DMS 273 treated with DMSO at 0.1 percent for 48 hours (cell line): ENCODE data around the gene GTF2H4.
"Not testable (repeated sequence)": the region's sequence is repeated elsewhere in the genome, so short reads cannot be mapped to it uniquely, and the experiment has no call there.

Experiments
- DNase-seq: peaks from one replicate; lab custom pipeline; 2025; lab: John Stamatoyannopoulos, UW

GTF2H4 gene

DNA sequence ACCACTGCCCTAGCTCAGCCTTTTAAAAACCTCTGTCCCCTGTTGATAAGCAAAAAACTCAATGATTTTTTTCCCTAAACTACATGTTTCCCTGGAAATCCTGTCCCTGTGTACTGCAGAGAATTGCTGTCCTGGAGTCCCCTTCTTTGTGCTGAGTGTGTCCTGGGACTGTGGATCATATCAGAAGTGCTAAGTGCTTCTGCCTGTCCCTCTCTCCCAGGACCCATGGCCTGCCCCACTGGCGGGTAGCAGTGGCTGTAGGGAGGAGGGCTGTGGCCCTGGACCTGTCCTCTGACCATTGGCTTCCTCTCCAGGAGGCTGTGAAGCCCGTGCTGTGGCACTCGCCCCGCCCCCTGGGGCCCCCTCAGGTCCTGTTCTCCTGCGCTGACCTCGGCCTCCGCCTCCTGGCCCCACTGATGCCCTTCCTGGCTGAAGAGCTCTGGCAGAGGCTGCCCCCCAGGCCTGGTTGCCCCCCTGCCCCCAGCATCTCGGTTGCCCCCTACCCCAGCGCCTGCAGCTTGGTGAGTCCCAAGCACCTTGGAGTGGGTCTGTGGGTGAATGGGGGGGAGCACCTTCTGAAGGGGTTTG, 16.1 kb downstream of the GTF2H4 start:
- DNase-seq = not testable (repeated sequence)

DNA sequence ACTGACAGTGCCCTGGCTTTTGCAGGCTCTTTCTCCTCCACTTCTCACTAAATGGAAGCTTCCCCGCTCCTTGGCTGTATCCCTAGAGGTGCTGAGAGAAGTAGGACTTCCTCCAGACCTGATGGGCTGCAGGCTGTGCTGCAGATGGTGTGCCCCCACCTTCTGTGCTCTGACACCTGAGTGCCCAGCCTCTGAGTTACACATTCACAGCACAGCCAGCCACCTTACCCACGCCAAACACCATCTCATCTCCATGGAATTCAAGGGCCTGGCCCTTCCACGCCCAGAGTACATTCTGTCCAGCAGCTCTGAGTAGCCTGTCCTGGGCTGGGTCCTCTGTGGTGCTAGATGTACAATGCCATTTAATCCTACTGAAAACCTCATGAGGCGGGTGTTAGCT, 18.6 kb downstream of the GTF2H4 start:
- DNase-seq = no peak

DNA sequence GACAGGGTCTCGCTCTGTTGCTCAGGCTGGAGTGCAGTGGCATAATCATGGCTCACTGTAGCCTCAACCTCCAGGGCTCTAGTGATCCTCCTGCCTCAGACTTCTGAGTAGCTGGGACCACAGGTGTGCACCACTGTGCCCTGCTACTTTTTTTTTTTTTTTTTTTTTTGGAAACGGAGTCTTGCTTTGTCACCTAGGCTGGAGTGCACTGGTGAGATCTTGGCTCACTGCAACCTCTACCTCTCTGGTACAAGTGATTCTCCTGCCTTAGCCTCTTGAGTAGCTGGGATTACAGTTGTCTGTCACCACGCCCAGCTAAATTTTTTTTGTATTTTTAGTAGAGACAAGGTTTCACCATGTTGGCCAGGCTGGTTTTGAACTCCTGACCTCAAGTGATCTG, 19.1 kb downstream of the GTF2H4 start:
- DNase-seq = not testable (repeated sequence)

DNA sequence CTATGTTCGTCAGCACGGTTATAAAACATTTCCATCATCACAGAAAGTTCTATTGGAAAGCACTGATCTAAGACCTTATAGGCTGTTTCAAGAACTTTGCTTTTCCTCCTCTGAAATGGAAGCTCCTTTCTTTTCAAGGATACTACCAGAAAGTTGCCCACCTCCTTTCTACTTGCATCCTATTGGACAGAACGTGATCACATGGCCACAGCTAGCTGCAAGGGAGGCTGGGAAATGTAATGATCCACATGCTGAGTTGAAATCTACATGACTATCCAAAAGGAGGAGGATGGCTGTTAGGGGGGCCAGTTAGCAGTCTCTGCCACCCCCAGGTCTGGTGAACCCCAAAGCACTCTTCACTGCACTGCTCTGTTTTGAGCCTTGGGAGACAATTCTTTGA, 20.7 kb downstream of the GTF2H4 start:
- no peak for DNase-seq

DNA sequence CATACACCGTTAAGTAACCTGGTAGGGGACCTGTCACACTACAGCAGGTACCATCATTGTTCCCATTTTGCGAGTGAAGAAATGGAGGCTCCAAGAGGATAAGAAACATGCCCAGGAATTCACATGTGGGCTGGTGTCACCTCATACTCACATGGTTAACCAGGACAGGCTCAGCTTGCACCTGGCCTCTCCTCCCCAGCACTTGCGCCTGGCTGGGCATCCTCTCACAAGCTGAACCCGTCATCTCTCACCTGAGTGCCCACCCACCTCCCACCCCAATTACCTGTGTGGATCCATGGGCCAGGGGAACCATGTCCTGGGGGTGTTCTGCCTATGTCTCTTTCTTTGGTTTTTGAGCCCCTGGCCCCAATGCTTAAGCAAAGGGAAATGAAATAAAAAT, 22.5 kb downstream of the GTF2H4 start:
- no peak for DNase-seq

DNA sequence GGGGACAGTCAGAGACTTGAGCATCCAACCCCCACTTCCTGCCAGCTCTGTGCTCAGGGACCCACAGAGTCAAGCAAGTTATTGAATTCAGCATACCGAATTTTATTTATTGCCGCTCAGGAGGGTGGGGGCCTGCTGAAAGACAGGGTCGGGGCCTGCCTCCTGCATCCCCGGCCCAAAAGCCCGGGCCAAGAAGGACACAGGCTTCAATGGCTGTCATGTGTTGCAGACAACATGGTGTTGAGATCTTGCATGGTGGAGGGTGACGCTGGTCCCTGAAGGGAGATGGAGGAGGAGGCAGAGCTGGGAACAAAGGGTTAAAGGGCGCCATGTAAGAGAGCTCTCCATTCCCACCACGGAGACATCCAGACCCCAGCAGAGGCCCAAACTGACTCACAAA, 23.3 kb downstream of the GTF2H4 start:
- no peak for DNase-seq

DNA sequence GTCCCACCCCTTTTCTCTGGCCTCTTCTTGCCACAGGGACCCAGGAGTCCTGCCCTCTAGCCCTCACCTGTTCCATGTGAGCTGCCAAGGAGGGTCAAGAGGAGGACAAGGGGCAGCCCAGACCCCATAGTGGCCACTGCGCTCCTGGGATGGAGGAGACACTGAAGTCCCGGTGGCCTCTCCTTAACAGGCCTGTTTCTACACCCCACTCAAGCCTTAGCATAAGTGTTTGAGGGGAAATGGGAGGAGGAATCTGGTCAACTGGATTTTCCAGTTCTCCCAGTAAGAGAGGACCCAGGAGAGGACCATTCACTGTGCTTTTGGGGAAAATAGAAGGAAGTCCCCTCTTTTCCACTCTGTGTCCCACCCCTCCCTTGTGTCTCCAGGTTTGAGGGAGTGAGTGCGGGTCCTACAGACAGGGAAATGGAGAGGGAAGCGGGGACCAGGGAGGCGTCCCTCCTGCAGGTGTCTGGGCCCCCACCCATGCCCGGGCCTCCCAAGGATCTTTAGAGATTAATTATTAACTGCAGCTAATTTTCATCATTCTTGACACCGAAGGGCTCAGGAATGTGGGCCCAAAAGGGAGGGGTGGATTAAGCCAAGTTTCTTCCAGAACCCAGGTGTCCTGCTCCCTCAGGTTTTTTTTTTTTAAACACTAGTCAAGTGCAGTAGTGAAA, 24.1 kb downstream of the GTF2H4 start, which contains the start of gene SFTA2:
SFTA2 (minus strand) TSS at position 202 of the 677 bp plus-strand sequence; CDS start at position 128, 74 bp downstream.
- no peak for DNase-seq

DNA sequence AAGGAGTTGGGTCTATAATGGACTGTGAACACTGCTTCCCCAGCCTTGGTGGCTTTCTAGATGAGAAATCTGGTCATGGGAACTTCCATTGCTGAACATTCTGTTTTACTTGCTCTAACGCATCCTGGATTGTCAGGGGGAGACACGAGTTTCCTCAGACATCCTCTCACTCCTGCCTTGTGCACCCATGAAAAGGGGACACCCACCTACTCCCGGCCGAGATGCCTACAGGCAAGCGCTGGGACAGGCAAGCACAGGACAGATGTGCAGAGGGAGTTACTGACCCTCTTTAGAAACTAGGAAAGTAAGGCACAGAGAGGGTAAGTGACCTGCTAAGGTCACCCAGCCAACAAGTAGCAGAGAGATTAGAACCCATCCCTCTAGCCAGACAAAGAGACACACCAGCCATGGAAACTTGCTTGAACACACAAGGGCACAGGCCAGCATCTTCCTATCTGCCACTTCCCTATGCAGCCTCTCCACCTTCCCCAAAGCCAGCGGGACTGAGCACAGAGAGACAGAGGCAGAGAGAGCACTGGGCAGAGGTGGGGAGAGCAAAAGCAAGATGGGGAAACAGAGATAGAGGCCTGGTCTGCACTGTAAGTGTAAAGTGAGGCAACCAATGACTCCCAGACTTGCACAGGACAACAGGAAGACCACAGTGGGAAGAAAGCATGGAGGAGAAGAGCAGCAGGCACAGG, 24.8 kb downstream of the GTF2H4 start:
- no peak for DNase-seq

DNA sequence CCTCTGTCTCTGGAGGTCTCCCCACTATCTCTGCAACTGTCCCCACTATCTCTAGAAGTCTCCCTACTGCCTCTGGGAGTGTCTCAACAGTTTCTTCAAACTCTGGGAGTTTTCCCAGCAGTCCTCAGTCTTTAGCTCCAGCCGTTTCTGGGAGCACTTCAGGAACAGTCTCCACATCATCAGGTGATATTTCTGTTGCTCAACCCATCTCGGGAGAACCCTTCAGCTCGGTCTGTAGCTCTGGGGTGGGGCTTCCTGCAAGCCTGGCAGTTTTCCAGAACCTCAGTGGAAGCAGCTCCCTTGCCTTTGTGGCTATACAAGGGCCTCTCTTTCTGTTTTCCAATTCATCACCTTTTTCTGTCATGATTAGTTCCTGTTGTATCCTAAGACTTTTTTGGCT, 27.0 kb downstream of the GTF2H4 start:
- no peak for DNase-seq

DNA sequence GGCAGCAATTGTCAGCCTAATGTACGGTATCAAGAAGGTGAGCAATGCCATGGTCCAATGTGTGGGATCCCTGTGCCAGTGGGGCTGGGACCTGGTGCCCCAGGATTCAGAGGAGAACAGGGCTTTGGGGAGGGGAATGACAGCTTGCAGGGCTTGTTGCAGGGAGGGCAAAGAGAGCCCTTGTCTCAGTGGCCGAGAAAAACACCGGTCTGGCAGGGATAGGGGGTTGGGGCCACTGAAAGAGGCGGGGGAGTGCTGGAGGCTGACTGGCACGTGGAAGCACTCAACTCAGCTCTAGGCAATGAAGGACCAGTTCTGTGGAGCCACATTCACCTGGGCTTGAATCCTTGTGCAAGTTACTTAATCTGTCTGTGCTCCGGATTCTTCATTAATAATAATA, 29.3 kb downstream of the GTF2H4 start:
- DNase-seq = no peak

DNA sequence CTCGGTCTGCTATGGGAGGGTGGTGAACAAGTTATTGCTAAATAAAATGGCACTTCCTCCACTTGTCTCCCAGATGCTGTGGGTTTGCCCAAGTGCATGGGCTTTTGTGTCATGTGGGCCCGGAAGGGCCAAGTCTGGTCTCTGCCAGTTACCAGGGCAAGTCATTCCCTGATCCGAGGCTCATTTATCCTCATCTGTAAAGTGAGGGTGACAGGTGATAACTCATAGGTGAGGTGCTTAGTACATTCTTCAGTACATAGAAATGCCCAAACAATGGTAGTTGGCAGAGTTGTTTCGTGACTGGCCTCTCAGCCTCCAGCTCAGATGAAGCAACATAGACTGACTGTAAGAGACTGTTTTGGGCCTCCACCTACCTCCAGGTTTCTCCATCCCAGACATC, 30.7 kb downstream of the GTF2H4 start:
- no peak for DNase-seq

DNA sequence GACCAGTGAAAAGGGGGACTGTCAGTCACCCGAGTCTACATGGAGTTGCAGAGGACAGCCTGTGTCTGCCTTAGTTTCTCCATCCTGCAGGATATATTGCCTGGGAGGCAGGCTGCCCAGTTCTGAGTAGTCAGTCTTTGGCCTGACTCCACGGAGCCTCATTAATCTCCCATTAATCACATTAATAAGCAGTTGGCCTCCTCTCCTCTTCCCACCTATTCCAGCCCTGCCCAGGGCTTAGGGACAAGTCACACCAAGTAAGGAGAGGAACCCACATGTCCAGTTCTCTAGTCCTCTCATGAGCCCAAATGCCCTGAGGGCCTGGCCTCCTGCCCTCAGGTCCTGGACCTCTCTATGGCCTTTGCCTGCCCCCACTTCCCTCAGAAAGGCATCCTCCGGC, 31.5 kb downstream of the GTF2H4 start:
- no peak for DNase-seq

DNA sequence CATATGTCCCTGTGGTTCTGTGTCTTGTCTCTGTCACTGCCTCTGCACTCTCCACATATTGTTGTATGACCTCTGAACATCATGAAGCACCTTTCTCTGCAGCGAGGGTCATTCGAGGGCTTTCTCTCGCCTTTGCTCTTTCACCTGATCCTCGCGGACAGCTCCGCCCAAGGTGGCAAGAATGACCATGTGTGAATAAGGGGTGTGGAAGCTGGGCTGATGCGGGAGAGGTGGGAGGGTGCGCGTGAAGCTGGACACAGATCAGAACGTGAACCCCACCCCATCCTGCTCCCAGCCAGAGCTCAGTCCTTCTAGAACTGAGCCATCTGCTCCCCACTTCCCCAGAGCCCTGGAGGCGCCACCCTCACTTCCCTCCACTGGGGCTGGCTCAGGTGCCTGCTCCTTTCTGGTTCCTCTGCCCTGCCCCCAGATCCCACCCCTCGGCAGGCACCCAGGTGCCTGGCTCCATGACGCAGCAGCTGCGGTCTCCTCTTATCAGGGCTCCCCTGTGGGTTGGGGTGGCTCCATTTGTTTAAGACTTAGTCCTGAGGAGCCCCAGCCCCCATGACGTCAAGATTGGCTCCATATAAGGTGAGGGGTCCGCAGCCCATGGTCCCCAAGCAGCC, 32.5 kb downstream of the GTF2H4 start, which contains the start of gene MUCL3:
MUCL3 (plus strand) TSS at position 613 of the 626 bp plus-strand sequence. CDS start 27 bp downstream, outside the sequence.
- no peak for DNase-seq

DNA sequence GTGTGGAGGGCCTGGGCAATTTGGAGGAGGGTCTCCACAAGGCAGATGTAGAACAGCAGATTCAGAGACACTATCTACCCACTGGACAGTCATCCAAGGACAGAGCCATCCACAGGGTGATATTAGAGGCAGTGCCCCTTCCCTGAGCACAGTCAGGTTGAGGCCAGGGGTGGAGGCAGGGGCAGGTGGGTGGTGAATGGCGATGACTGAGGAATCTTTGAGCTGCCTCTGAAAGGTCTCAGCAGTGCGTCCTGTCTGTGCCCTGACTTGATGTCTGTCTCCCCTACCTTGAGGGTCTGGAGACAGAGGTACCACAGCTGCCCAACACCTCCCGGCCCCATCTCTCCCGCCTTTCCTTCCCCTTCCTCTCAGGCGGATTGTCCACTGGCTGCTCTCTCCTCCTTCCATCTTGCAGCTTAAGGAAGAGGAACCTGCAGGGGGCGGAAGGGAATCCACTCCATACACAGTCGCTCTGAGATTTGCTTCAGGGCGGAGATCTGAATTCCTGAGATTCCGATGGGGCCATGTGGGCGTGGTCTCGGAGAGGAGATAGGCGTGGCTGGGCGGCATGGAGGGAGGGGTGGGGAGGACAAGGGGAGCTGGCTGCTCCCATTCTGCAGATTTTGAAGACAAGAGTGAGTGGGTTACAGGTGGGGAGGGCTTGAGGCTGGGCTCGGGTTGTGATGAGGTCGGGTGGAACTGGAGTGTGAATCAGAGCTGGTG, 34.5 kb downstream of the GTF2H4 start:
- DNase-seq = peak; percentile 5

DNA sequence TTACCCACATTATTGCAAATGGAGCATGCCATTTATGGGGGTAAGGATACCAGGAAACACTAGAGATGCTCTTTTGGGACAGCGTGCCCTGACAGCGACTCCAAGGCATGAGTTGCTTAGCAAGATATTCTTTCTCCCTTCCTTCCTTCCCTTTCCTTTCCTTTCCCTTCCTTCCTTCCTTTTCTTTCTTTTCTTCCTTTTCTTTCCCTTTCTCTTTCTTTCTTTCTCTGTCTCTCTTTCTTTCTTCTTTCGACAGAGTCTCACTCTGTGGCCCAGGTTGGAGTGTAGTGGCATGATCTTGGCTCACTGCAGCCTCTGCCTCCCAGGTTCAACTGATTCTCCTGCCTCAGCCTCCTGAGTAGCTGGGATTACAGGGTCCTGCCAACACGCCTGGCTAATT, 36.0 kb downstream of the GTF2H4 start:
- DNase-seq = no peak

DNA sequence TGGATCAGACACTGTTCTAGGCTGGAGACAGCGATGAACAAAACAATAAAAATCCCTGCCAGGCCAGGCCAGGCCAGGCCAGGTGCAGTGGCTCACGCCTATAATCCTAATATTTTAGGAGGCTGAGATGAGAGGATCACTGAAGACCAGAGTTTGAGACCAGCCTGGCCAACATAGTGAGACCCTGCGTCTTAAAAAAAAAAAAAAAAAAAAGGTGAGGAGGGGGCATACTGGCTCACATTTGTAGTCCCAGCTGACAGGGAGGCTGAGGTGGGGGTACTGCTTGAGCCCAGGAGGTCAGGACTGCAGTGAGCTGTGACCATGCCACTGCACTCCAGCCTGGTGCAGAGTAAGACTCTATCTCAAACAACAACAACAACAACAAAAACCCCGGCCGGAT, 37.3 kb downstream of the GTF2H4 start:
- no peak for DNase-seq

DNA sequence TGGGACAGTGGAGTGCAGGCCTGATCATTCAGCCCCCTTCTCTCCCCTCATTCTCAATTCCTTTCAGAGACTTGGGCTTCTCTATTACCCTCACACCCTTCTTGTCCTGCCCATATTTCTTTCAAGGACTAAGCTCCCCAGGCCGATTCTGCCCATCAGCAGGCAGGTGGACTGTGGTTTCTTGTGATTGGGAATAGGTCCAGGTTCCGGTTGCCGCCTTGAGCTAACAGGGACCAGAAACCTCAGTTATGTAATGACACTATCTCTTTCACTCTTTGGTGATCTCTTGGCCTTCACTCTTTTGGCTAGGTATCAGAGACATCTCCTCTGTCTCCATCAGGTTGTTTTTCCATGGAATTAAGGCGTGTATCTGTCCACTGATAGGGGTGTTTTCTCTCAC, 39.2 kb downstream of the GTF2H4 start:
- no peak for DNase-seq

DNA sequence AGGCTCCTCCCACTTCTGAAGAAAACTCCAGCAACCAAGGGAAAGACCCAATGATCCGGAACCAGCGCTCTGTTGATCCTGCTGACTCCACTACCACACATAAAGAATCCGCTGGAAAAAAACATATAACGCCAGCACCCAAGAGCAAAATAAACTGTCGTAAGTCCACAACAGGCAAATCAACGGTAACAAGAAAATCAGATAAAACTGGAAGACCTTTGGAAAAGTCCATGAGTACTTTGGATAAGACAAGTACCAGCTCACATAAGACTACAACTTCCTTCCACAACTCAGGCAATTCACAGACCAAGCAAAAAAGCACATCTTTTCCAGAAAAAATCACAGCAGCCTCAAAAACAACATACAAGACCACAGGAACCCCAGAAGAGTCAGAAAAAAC, 40.8 kb downstream of the GTF2H4 start:
- DNase-seq = no peak

DNA sequence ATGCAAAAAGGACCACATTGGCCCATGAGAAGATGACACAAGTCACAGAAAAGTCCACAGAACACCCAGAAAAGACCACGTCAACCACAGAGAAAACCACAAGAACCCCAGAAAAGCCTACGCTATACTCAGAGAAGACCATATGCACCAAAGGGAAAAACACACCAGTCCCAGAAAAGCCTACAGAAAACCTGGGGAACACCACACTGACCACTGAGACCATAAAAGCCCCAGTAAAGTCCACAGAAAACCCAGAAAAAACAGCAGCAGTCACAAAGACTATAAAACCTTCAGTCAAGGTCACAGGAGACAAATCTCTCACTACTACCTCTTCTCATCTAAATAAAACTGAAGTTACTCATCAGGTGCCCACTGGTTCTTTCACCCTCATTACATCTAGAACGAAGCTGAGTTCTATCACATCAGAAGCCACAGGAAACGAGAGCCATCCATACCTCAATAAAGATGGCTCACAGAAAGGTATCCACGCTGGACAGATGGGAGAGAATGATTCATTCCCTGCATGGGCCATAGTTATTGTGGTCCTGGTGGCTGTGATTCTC, 44.0 kb downstream of the GTF2H4 start:
- no peak for DNase-seq

DNA sequence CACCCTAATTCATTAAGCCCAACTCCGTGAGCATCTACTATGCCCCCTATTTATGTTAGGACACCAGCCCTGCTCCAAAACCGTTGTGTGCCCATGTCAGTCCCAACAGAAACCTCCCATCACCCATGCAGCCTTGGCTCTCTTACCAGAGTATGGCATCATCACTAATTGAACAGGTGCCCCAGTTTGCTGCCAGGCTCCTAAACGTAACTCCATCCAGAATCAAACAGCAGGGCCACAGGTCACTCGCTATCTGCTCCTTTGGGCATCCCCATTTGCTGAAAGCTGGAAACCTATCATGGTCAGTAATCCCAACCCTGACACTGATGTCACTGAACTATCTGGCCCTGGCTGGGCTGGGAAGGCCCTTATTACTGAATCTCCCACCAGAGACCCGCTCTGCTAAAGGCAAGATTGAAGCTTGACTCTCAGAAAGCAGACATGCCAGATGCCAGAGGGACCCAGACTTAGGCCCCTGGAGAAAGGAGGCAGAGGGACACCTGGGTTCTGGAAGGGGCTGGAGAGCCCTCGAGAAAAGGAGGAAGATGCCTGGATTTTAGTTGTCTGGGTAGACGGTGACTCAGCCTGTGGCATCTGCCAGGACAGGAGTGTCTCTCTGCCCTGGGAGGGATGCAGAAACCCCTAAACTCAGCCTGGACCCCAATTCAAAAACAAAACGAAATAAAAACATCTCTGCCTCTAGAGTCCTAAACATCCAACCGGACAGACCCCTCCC, 46.8 kb downstream of the GTF2H4 start:
- no peak for DNase-seq
